Suprapubic skin (tissue), 3 donors: ENCODE data around the gene FAR2.

ENCODE experiments used
- POLR2A ChIP-seq, 2 donors: fragments of 450-650 bp; IDR thresholded peaks; one replicate each; pipeline ENCODE4 v1.6.1; 2017; ENCODE audit warnings: antibody characterized with exemption in 2 of 2, mild to moderate bottlenecking in 2 of 2, moderate library complexity in 2 of 2
- TF ChIP-seq, protein P1 (sequence below), 2 donors: fragments of 200-600 bp in 1 of 2; fragments of 450-650 bp in 1 of 2; sonication (generic) in 1 of 2; IDR thresholded peaks; one replicate each; pipeline ENCODE4 v1.5.1; 2016 to 2019; ENCODE audit warnings: antibody characterized with exemption in 2 of 2, mild to moderate bottlenecking in 1 of 2, moderate library complexity in 1 of 2

DNA sequence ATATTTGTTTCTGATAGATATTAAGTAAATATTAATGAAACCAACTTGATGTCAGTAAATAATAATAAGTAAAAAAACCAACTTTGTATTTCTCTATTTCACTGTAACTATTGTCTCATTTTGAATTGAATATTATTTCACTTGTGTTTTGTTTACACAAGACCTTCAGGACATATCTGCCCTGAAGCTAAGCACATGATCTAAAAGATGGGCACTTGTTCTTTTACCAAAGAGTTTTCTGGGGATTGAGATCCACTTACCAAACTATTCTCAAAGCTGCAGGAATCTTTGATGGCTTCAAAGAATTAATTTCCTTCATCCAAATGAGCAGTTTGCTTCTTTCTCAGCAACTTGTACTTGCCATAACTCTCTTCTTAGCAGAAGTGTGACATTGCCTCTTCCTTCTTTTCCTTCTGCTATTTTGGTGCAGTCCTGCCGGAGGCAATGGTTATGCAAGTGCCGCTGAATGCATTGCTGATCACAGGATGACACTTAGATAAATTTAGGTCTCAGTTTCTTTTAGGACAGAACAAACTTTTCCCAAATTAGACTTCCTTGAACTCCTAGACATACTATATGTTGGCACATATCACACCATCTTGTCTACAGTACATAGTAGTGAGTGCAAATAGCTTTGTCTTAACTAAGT, 9.2 kb downstream of the FAR2 start:
- TF ChIP-seq, protein P1, sequence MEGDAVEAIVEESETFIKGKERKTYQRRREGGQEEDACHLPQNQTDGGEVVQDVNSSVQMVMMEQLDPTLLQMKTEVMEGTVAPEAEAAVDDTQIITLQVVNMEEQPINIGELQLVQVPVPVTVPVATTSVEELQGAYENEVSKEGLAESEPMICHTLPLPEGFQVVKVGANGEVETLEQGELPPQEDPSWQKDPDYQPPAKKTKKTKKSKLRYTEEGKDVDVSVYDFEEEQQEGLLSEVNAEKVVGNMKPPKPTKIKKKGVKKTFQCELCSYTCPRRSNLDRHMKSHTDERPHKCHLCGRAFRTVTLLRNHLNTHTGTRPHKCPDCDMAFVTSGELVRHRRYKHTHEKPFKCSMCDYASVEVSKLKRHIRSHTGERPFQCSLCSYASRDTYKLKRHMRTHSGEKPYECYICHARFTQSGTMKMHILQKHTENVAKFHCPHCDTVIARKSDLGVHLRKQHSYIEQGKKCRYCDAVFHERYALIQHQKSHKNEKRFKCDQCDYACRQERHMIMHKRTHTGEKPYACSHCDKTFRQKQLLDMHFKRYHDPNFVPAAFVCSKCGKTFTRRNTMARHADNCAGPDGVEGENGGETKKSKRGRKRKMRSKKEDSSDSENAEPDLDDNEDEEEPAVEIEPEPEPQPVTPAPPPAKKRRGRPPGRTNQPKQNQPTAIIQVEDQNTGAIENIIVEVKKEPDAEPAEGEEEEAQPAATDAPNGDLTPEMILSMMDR (IDR thresholded peaks at IDR 0.05): no peak
- TF ChIP-seq POLR2A (IDR thresholded peaks at IDR 0.05): no peak
